GM18505 (cell line): Measurements from ENCODE around the gene NEAT1.
"Not testable (repeated sequence)": the region's sequence is repeated elsewhere in the genome, so short reads cannot be mapped to it uniquely, and the experiment has no call there.

Experiments
- ATAC-seq: cut with Tn5 transposase; IDR thresholded peaks from one replicate; pipeline ENCODE4 v1.9.1; 2021; ENCODE audit not compliant: unreplicated experiment
- POLR2A ChIP-seq: IDR thresholded peaks from 4 replicates; pipeline ENCODE4 v1.6.1; 2011; ENCODE audit warnings: borderline replicate concordance; ENCODE audit not compliant: insufficient read depth, insufficient read length; ENCODE audit errors: extremely low read depth

Gene NEAT1

DNA sequence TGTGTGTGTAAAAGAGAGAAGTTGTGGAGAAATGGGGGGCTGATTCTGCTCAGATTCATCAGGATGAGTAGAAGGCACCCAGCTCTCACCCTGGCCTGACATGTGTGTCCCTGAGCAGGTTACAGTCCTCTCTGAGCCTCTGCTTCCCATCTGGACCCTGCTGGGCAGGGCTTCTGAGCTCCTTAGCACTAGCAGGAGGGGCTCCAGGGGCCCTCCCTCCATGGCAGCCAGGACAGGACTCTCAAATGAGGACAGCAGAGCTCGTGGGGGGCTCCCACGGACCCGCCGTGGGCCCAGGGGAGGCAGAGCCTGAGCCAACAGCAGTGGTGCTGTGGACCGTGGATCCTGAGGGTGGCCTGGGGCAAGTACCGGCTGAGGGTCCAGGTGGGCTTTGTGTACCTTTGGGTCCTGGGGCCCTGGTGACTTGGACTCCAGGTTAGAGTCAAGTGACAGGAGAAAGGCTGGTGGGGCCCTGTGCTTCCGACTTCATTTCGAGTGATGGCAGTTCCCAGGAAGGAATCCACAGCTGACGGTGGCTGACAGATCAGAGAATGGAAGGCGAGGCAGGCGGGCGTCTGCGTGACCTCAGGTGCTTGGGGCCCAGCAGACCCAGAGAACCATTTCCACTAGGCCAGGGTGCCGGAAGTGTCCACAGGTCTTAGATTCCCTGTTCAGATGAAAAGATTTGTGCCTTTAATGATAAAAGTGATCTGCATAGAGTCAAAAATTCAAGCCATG is 21.9 kb downstream of the NEAT1 start:
- no peak for ATAC-seq
- peak; percentile 54 for TF ChIP-seq POLR2A

- peak; percentile 22 for TF ChIP-seq POLR2A
- ATAC-seq = no peak
Measured at GRCh38 chr11:65445101-65445603, 22.6 kb downstream of the NEAT1 start.

DNA sequence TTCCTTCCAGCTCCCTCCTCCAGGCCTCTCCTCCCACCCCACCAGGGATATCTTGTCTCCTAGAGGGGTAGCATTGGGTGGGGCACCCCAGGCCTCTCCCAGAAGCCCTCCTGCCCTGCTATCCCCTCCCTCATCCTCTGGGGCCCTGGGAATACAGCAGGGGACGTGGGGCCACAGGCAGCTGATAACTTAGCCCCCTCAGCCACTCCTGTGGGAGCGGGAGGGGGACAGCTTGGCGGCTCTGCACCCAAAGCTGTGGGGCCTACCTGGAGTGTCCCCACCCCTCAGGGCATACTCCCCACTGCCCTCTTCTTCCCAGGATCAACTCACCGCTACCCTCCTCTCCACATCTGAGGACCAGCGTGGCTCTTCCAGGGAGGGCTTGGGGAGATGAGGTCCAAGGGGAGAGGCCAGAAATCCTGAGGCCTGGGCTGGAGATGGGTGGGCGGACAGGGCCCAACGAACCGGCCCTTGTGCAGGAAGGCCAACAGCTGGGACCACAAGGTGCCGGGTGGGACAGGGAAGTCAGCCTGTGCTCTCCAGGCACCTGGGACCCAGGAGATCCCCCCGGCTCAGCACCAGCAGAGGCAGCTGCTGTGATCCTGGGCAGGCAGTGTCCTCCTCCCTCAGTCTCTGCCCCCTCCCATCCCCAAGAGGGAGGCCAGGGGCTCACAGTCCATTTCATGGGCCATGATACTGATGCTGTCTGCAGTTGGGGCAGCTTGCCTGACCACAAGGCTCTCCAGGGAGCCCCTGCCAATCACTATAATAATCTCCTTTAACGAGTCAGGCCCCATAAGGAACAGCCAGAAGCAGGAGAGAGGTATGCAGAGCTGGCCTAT is 23.2 kb downstream of the NEAT1 start:
- no peak for ATAC-seq
- TF ChIP-seq POLR2A = no peak

DNA sequence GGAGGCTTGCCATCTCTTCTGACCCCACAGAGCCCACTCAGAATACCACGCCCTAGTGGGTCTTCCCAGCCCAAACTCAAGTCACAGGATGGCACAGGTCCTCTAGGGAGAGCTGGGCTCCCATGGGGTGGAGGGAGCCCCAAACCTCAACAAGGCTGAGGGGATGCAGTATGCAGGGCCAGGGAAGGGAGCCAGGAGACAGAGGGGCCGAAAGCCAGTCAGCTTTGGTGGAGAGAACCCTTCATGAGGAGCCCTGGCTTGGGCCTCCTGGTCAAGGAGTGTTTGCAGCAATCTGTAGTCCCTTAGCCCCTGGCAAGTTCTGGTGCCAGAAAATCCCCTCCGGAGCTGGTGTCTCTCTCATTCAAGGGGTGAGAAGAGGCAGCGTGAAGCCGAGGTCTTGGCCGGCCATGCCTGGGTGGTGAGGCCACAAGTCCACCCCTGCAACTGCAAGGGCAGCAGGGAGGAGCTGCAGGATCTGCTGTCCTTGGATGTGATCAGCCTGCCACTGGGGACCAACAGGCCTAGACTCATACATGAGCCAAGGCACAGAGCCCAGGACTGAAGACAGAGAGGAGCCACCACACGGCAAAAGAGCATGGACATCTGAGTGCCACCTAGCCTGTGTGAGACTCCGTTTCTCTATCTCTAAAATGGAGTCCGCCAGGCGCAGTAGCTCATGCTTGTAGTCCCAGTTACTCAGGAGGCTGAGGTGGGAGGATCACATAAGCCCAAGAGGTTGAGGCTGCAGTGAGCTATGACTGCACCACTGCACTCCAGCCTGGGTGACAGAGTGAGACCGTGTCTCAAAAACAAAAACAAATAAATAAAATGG is 24.1 kb downstream of the NEAT1 start:
- TF ChIP-seq POLR2A = peak; percentile 10
- no peak for ATAC-seq

DNA sequence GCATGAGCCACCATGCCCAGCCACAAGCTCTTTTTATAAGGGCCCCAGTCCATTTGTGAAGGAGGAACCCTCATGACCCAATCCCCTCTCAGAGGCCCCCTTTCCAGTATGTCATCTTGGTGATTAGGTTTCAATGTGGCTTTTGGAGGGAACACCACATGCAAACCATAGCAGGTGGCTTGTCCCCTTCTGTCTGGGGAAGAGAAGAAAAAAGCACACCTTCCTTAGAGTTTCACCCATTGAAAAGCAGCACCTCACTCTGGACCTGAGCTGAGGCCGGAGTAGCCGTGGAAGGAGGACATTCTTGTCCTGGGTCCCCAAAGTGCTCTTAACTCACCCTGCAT is 25.4 kb downstream of the NEAT1 start:
- ATAC-seq = no peak
- TF ChIP-seq POLR2A = no peak

- no peak for ATAC-seq
Measured at GRCh38 chr11:65448418-65449105, 26.0 kb downstream of the NEAT1 start.

DNA sequence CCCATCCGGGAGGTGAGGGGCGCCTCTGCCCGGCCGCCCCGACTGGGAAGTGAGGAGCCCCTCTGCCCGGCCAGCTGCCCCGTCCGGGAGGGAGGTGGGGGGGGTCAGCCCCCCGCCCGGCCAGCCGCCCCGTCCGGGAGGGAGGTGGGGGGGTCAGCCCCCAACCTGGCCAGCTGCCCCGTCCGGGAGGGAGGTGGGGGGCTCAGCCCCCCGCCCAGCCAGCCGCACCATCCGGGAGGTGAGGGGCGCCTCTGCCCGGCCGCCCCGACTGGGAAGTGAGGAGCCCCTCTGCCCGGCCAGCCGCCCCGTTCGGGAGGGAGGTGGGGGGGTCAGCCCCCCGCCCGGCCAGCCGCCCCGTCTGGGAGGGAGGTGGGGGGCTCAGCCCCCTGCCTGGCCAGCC is 28.7 kb downstream of the NEAT1 start:
- ATAC-seq = not testable (repeated sequence)

More at GRCh38 chr11:65448418-65449105, 26.0 kb downstream of the NEAT1 start:
- peak; percentile 17 for TF ChIP-seq POLR2A

DNA sequence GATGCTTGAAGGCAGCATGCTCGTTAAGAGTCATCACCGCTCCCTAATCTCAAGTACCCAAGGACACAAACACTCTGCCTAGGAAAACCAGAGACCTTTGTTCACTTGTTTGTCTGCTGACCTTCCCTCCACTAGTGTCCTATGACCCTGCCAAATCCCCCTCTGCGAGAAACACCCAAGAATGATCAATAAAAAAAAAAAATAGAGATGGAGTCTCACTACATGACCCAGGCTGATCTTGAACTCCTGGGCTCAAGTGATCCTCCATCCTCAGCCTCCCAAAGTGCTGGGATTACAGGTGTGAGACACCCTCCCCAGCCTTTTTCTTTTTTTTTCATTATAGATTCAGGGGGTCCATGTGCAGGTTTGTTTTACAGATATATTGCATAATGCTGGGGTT is 29.7 kb downstream of the NEAT1 start:
- not testable (repeated sequence) for ATAC-seq

GRCh38 chr11:65452806-65453490 is 30.4 kb downstream of the NEAT1 start:
- ATAC-seq = no peak
- TF ChIP-seq POLR2A = no peak

DNA sequence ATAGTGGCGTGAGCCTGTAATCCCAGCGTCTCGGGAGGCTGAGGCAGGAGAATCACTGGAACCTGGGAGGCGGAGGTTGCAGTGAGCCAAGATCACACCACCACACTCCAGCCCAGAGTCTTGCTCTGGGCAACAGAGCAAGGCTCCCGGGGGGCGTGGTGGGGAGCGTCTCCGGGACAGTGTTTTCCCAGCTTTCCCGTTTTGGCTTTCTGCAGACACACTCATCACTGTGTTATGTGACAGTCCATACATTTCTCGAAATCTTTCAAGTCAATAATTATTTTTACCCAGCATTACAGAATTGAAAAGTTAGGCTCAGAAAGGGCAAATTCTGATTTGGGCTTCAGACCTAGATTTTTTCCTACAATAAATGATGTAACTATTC is 31.7 kb downstream of the NEAT1 start:
- ATAC-seq = no peak
- no peak for TF ChIP-seq POLR2A

DNA sequence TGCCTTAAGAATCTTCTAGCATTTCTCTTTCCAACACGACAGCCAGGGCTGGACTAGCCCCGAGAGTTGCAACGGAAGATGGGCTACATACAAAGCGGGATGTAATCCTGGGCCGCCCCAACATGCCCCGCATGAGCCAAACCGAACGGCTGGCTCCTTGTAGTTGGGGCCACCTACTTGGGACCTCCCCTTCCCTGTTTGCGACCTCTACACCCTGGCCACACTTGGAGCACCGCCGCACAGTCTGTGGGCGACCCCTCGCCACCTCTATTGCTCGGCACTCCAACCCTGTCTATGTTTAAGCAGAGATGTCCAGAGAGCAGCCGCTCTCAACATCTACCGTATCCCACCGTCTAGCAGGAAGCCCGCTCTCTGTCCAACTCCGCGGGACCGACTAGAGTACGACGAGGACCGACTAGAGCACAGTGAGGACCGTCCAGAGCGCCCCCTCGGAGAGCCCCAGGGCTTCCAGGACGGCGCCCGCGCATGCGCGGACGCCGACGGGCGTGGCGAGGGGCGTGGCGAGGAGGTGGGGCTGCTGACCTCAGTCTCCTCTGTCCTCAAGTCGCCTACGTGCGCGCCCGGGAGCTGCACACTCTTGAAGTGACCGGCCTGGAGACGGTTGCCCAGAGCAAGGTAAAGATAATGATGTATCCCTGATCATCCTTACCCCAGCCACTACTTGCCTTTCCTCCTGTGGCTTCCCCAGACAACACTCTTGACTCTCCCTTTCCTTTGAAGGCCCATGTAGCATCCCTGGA is 32.3 kb downstream of the NEAT1 start:
- ATAC-seq = peak; percentile 87
- TF ChIP-seq POLR2A = peak; percentile 93

DNA sequence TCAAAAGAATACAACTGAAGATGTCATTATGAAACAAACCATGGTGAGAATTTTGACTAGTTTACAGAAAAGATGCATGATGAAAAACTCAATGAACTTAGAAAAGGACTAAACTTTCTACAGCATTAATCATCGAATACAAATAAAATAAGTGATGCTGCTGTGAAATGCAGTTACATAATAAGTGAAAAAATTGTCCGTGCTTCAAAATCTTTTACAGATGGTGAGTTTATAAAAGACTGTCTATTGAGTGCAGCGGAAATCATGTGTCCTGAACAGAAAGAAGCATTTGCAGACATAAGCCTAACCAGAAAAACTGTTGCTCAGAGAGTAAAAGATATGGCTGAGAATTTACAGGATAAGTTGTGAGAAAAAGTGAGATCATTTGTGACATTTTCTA is 33.8 kb downstream of the NEAT1 start:
- ATAC-seq = no peak
- TF ChIP-seq POLR2A = no peak
